Prostate gland (tissue), 2 donors: ENCODE measurements around the gene BBS9. TPM values are rescaled to one million over a fixed set of nuclear protein-coding genes. Genes with fewer than 3 reads are reported as not detected.

ENCODE experiments used
- DNase-seq: peaks from one replicate; pipeline ENCODE4 v3.0.0-alpha.2; 2019; ENCODE audit warnings: low spot score
- H3K27ac ChIP-seq, 2 donors: fragments of 200-600 bp; sonication (generic); 2 replicates each; pipeline ENCODE4 v1.5.1; 2017 to 2019
- H3K27me3 ChIP-seq: fragments of 200-600 bp; sonication (generic); replicated peaks from 2 replicates; pipeline ENCODE4 v1.5.1; 2019; ENCODE audit not compliant: insufficient read depth
- H3K36me3 ChIP-seq, 2 donors: fragments of 200-600 bp; sonication (generic); 1 replicate in 1 of 2; 2 replicates in 1 of 2; pipeline versions ENCODE4 v1.5.1 to v1.8.1; 2017 to 2019
- H3K4me1 ChIP-seq: fragments of 200-600 bp; sonication (generic); replicated peaks from 2 replicates; pipeline ENCODE4 v1.5.1; 2019
- H3K4me3 ChIP-seq, 2 donors: fragments of 200-600 bp; sonication (generic); 2 replicates each; pipeline ENCODE4 v1.5.1; 2017 to 2019
- H3K9me3 ChIP-seq: fragments of 200-600 bp; sonication (generic); 2 replicates; pipeline ENCODE4 v1.5.1; 2017
- POLR2A ChIP-seq: fragments of 450-650 bp; IDR thresholded peaks from one replicate; pipeline ENCODE4 v1.6.1; 2016; ENCODE audit warnings: antibody characterized with exemption, mild to moderate bottlenecking
- POLR2AphosphoS5 ChIP-seq: sonication (generic); formaldehyde crosslinking; IDR thresholded peaks from one replicate; pipeline ENCODE4 v1.6.1; 2017; ENCODE audit warnings: antibody characterized with exemption
- WGBS: methylation state at CpG from one replicate; pipeline ENCODE4 v1.1.5; 2018; 5-methylcytosine and 5-hydroxymethylcytosine counted together
- intact Hi-C: fragments of 100-400 bp; cut with DNase I; formaldehyde crosslinking; loops from one replicate; pipeline ENCODE4 v1.14.2; 2022
- total RNA-seq, 2 donors: library from RNA; depleted of rRNA; stranded (reverse); fragments of >200 nt; gene quantifications; one replicate each; pipeline ENCODE4 v1.1.0, GENCODE V29; 2016
- TF ChIP-seq, protein P1 (sequence below), 4 experiments: fragments of 200-600 bp in 2 of 4; fragments of 450-650 bp in 2 of 4; sonication (generic) in 2 of 4; IDR thresholded peaks; 1 replicate in 3 of 4; 2 replicates in 1 of 4; pipeline ENCODE4 v1.5.1; 2016 to 2019; ENCODE audit warnings: antibody characterized with exemption in 4 of 4, mild to moderate bottlenecking in 2 of 4, moderate library complexity in 2 of 4

BBS9 gene
- total RNA-seq, 2 donors from 2014 or later: 19.6 to 36.8 TPM

GRCh38 chr7:33634606-33635005, 505.2 kb downstream of the BBS9 start:
- no peak for DNase-seq
- no peaks in the 10 kb centered on the region for H3K9me3 ChIP-seq
- TF ChIP-seq, protein P1, sequence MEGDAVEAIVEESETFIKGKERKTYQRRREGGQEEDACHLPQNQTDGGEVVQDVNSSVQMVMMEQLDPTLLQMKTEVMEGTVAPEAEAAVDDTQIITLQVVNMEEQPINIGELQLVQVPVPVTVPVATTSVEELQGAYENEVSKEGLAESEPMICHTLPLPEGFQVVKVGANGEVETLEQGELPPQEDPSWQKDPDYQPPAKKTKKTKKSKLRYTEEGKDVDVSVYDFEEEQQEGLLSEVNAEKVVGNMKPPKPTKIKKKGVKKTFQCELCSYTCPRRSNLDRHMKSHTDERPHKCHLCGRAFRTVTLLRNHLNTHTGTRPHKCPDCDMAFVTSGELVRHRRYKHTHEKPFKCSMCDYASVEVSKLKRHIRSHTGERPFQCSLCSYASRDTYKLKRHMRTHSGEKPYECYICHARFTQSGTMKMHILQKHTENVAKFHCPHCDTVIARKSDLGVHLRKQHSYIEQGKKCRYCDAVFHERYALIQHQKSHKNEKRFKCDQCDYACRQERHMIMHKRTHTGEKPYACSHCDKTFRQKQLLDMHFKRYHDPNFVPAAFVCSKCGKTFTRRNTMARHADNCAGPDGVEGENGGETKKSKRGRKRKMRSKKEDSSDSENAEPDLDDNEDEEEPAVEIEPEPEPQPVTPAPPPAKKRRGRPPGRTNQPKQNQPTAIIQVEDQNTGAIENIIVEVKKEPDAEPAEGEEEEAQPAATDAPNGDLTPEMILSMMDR (IDR thresholded peaks at IDR 0.05): no peak
- TF ChIP-seq POLR2AphosphoS5: no peak
- no peak for TF ChIP-seq POLR2A
- no peaks in the 10 kb centered on the region for H3K27me3 ChIP-seq
- 80% methylated on average over 7 of the region's 7 CpGs for WGBS
- H3K4me3 ChIP-seq: no peak overlapping the region
- no peak overlapping the region for H3K27ac ChIP-seq
- intact Hi-C loops: no loop called here
- H3K4me1 ChIP-seq: no peaks in the 10 kb centered on the region
- H3K36me3 ChIP-seq: no peaks in the 10 kb centered on the region

- no peak overlapping the region for H3K27ac ChIP-seq
- no peak overlapping the region for H3K4me3 ChIP-seq
- no peaks in the 10 kb centered on the region for H3K36me3 ChIP-seq
- TF ChIP-seq POLR2AphosphoS5 (no peak), POLR2A (no peak)
- TF ChIP-seq, protein P1 (IDR thresholded peaks at IDR 0.05): no peak
- intact Hi-C loops: no loop called here
- no peaks in the 10 kb centered on the region for H3K4me1 ChIP-seq
- 70% methylated on average over 3 of the region's 3 CpGs for WGBS
- no peak for DNase-seq
- H3K9me3 ChIP-seq: no peaks in the 10 kb centered on the region
- no peaks in the 10 kb centered on the region for H3K27me3 ChIP-seq
These were observed 507.0 kb downstream of the BBS9 start for GRCh38 chr7:33636359-33636758.

DNA sequence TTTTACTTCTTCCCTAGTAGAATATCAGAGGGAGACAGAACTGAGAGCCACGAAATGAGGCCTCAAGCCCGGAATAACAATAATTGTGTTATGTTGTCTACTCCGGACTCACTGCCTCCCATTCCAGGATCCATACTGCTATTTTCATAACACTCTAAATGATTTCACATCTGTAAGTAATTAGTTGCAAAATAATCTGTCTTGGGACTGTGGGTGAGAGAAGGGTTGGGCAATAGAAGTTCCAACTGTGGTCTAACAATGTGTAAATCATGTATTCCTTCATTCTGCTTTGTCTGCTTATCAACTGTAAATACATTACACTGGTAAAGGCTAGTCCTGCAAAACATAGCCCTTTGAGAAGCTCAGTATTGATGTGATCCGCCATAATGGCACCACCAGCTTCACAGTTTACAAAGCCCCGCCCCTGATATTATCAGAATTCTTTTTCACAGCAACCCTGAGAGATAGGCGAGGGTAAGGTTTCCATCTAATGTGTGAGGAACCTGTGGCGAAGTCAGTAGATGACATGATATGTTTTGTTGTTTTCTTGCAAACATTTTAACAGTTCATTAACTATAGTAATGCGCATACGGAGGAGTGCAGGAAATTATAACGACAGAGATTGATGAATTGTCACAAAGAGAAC, 510.3 kb downstream of the BBS9 start:
- 83% methylated on average over 10 of the region's 10 CpGs for whole genome bisulfite sequencing
- TF ChIP-seq, protein P1 (IDR thresholded peaks at IDR 0.05): no peak
- TF ChIP-seq POLR2A (no peak), POLR2AphosphoS5 (no peak)
- intact Hi-C loops: no loop called here
- Histone ChIP-seq H3K36me3 (no peaks in the 10 kb centered on the region), H3K27ac (no peak overlapping the region), H3K27me3 (no peaks in the 10 kb centered on the region), H3K4me1 (no peaks in the 10 kb centered on the region), H3K4me3 (no peak overlapping the region), H3K9me3 (no peaks in the 10 kb centered on the region)
- DNase-seq: no peak

DNA sequence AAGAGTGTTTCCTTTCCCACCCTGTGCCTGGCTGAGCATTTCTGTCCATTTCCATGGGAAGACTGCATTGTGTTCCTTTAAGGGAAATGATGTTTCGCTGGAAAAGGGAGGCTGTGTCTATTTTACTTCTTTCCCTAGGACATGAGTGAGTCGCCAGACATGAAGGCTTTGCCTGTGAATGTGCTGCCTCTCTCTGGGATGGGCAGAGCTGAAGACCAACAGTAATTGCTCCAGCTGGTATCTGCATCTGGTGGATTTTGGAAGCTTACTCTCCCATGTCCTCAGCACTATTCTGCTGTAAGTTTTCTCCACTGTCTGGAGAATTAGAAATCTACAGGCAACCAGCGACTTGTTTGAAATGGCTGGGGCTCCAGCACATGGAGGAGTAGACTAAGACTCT, 511.4 kb downstream of the BBS9 start:
- 94% methylated on average over 3 of the region's 3 CpGs for WGBS
- no peak for DNase-seq
- H3K27ac ChIP-seq: no peak overlapping the region
- intact Hi-C loops: no loop called here
- no peak overlapping the region for H3K4me3 ChIP-seq
- H3K36me3 ChIP-seq: no peaks in the 10 kb centered on the region
- no peaks in the 10 kb centered on the region for H3K27me3 ChIP-seq
- no peaks in the 10 kb centered on the region for H3K9me3 ChIP-seq
- TF ChIP-seq, protein P1 (IDR thresholded peaks at IDR 0.05): no peak
- TF ChIP-seq POLR2AphosphoS5 (no peak), POLR2A (no peak)
- no peaks in the 10 kb centered on the region for H3K4me1 ChIP-seq

GRCh38 chr7:33642312-33642711, 512.9 kb downstream of the BBS9 start:
- WGBS: 73% methylated on average over 1 of the region's 1 CpG
- Histone ChIP-seq H3K4me3 (no peak overlapping the region), H3K9me3 (no peaks in the 10 kb centered on the region), H3K4me1 (no peaks in the 10 kb centered on the region), H3K27ac (no peak overlapping the region), H3K36me3 (no peaks in the 10 kb centered on the region), H3K27me3 (no peaks in the 10 kb centered on the region)
- intact Hi-C loops: no loop called here
- TF ChIP-seq POLR2A (no peak), POLR2AphosphoS5 (no peak)
- TF ChIP-seq, protein P1 (IDR thresholded peaks at IDR 0.05): no peak
- DNase-seq: no peak
